ENCODE measurements around the gene MRGPRG. TPM values are rescaled to one million over a fixed set of nuclear protein-coding genes. Genes with fewer than 3 reads are reported as not detected.

MRGPRG gene
- total and polyA plus RNA-seq, 2 donors from 2014 or later, result not detected

- Histone ChIP-seq H3K27me3 (ENCODE audit: control insufficient read depth, insufficient read depth, low read length) (no peaks in the 10 kb centered on the region), H3K27ac (ENCODE audit: low read depth in 2 of 2, low read length in 2 of 2) (no peak overlapping the region), H3K4me1 (ENCODE audit: control insufficient read depth in 2 of 3, insufficient read depth in 2 of 3, low read depth in 1 of 3, low read length in 3 of 3) (no peaks in the 10 kb centered on the region), H3K9ac (ENCODE audit: low read length in 3 of 3) (no peak overlapping the region), H3K9me3 (ENCODE audit: control insufficient read depth in 2 of 3, insufficient read depth in 1 of 3, low read length in 3 of 3) (no peaks in the 10 kb centered on the region), H3K4me3 (ENCODE audit: low read length in 3 of 3) (no peak overlapping the region), H3K36me3 (ENCODE audit: control insufficient read depth in 2 of 3, insufficient read depth in 3 of 3, low read length in 3 of 3) (no peaks in the 10 kb centered on the region)
- TF ChIP-seq, protein P1, sequence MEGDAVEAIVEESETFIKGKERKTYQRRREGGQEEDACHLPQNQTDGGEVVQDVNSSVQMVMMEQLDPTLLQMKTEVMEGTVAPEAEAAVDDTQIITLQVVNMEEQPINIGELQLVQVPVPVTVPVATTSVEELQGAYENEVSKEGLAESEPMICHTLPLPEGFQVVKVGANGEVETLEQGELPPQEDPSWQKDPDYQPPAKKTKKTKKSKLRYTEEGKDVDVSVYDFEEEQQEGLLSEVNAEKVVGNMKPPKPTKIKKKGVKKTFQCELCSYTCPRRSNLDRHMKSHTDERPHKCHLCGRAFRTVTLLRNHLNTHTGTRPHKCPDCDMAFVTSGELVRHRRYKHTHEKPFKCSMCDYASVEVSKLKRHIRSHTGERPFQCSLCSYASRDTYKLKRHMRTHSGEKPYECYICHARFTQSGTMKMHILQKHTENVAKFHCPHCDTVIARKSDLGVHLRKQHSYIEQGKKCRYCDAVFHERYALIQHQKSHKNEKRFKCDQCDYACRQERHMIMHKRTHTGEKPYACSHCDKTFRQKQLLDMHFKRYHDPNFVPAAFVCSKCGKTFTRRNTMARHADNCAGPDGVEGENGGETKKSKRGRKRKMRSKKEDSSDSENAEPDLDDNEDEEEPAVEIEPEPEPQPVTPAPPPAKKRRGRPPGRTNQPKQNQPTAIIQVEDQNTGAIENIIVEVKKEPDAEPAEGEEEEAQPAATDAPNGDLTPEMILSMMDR (IDR thresholded peaks at IDR 0.05; ENCODE audit: borderline replicate concordance, extremely low read depth, insufficient read depth), result no peak
- DNase-seq, result no peak
- no peak for FAIRE-seq
- intact Hi-C loops (cut with DNase I), result loop anchor here (10.0 kb wide), 1 partner anchor 180 kb away; no protein-coding TSS in a partner anchor
These were observed 4.3 kb downstream of the MRGPRG start for GRCh38 chr11:3214420-3214699.

GRCh38 chr11:3213659-3214419, 4.8 kb downstream of the MRGPRG start:
- intact Hi-C loops (cut with DNase I), result loop anchor here (10.0 kb wide), 1 partner anchor 179 kb away; no protein-coding TSS in a partner anchor
- FAIRE-seq, result no peak
- TF ChIP-seq, protein P1 (IDR thresholded peaks at IDR 0.05; ENCODE audit: borderline replicate concordance, extremely low read depth, insufficient read depth), result no peak
- Histone ChIP-seq H3K9me3 (ENCODE audit: control insufficient read depth in 2 of 3, insufficient read depth in 1 of 3, low read length in 3 of 3) (no peaks in the 10 kb centered on the region), H3K27ac (ENCODE audit: low read depth in 2 of 2, low read length in 2 of 2) (no peak overlapping the region), H3K36me3 (ENCODE audit: control insufficient read depth in 2 of 3, insufficient read depth in 3 of 3, low read length in 3 of 3) (no peaks in the 10 kb centered on the region), H3K27me3 (ENCODE audit: control insufficient read depth, insufficient read depth, low read length) (no peaks in the 10 kb centered on the region), H3K4me3 (ENCODE audit: low read length in 3 of 3) (no peak overlapping the region), H3K4me1 (ENCODE audit: control insufficient read depth in 2 of 3, insufficient read depth in 2 of 3, low read depth in 1 of 3, low read length in 3 of 3) (no peaks in the 10 kb centered on the region), H3K9ac (ENCODE audit: low read length in 3 of 3) (no peak overlapping the region)
- peak in 1 of 5 donors; percentile 29 for DNase-seq

DNA sequence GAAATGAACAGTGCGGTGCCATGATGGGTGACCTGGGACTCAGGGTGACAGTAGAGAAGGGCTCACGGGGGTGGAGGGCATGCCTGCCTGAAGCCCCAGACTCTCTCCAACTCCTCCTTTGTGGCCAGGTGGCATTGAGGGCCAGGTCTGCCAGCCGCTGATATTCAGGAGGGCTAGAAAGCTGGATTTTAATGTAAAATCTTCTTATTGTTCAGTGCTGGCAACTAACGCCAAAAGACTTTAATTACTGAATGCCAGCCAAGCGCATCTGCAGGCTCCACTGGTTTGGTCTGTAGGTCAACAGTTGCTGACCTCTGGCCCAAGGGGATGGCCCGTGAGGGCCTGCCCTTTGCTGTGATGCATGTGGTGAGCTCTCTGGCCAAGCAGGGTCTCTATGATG, 10.3 kb downstream of the MRGPRG start:
- no peak for FAIRE-seq

More for the DNA sequence above, 10.3 kb downstream of the MRGPRG start:
- H3K27me3 ChIP-seq (ENCODE audit: control insufficient read depth, insufficient read depth, low read length), result no peaks in the 10 kb centered on the region
- no peak overlapping the region for H3K4me3 ChIP-seq (ENCODE audit: low read length in 3 of 3)
- no peak overlapping the region for H3K9ac ChIP-seq (ENCODE audit: low read length in 3 of 3)
- H3K4me1 ChIP-seq (ENCODE audit: control insufficient read depth in 2 of 3, insufficient read depth in 2 of 3, low read depth in 1 of 3, low read length in 3 of 3), result peaks cover 0 to 5% (median 0%) of the 10 kb centered on the region in 3 donors
- no peak for DNase-seq
- intact Hi-C loops (cut with DNase I), result no loop called here
- TF ChIP-seq, protein P1 (IDR thresholded peaks at IDR 0.05; ENCODE audit: borderline replicate concordance, extremely low read depth, insufficient read depth), result no peak
- no peaks in the 10 kb centered on the region for H3K9me3 ChIP-seq (ENCODE audit: control insufficient read depth in 2 of 3, insufficient read depth in 1 of 3, low read length in 3 of 3)
- H3K27ac ChIP-seq (ENCODE audit: low read depth in 2 of 2, low read length in 2 of 2), result no peak overlapping the region
- no peaks in the 10 kb centered on the region for H3K36me3 ChIP-seq (ENCODE audit: control insufficient read depth in 2 of 3, insufficient read depth in 3 of 3, low read length in 3 of 3)

Measured in kidney (tissue), 14 donors.